Activated T-cell treated with anti-CD3 and anti-CD28 coated beads for 1 hour (primary cell): Measurements from ENCODE around the gene EFNA2.
"Not testable (repeated sequence)": the region's sequence is repeated elsewhere in the genome, so short reads cannot be mapped to it uniquely, and the experiment has no call there.

ENCODE experiments used
- DNase-seq: peaks from one replicate; pipeline ENCODE4 v3.0.0-alpha.2; 2020; ENCODE audit warnings: low read depth

EFNA2 gene

GRCh38 chr19:1298235-1298634, 12.6 kb downstream of the EFNA2 start:
- DNase-seq, result no peak

- no peak for DNase-seq
Measured at GRCh38 chr19:1299801-1300200, 14.1 kb downstream of the EFNA2 start.

GRCh38 chr19:1300744-1301490, 15.2 kb downstream of the EFNA2 start:
- DNase-seq, result no peak

GRCh38 chr19:1302533-1303239, 17.0 kb downstream of the EFNA2 start:
- DNase-seq, result no peak

- no peak for DNase-seq
Measured at GRCh38 chr19:1304197-1304924, 18.7 kb downstream of the EFNA2 start.

GRCh38 chr19:1305354-1305753, 19.7 kb downstream of the EFNA2 start:
- not testable (repeated sequence) for DNase-seq

GRCh38 chr19:1307320-1307719, 21.6 kb downstream of the EFNA2 start:
- no peak for DNase-seq

GRCh38 chr19:1307755-1308303, 22.2 kb downstream of the EFNA2 start:
- DNase-seq, result no peak

- DNase-seq, result no peak
Measured at GRCh38 chr19:1308718-1309117, 23.0 kb downstream of the EFNA2 start.

- DNase-seq, result no peak
Measured at GRCh38 chr19:1309977-1310852, 24.5 kb downstream of the EFNA2 start.

- no peak for DNase-seq
Measured at GRCh38 chr19:1310853-1311180, 25.1 kb downstream of the EFNA2 start.

- DNase-seq, result no peak
Measured at GRCh38 chr19:1311543-1312091, 25.9 kb downstream of the EFNA2 start.

- no peak for DNase-seq
Measured at GRCh38 chr19:1312767-1313694, 27.4 kb downstream of the EFNA2 start.

GRCh38 chr19:1313695-1314613, 28.3 kb downstream of the EFNA2 start:
- DNase-seq, result no peak

- DNase-seq, result no peak
Measured at GRCh38 chr19:1315470-1316166, 29.9 kb downstream of the EFNA2 start.

GRCh38 chr19:1316466-1316865, 30.8 kb downstream of the EFNA2 start:
- no peak for DNase-seq

GRCh38 chr19:1317274-1318003, 31.8 kb downstream of the EFNA2 start:
- DNase-seq, result no peak
